ENCODE results near the gene POM121. TPM values are rescaled to one million over a fixed set of nuclear protein-coding genes. Genes with fewer than 3 reads are reported as not detected.
"Not testable (repeated sequence)": the region's sequence is repeated elsewhere in the genome, so short reads cannot be mapped to it uniquely, and the experiment has no call there.

The POM121 gene
- total and polyA plus RNA-seq, 10 donors = 8.6 to 47.4 (median 35.7) TPM

DNA sequence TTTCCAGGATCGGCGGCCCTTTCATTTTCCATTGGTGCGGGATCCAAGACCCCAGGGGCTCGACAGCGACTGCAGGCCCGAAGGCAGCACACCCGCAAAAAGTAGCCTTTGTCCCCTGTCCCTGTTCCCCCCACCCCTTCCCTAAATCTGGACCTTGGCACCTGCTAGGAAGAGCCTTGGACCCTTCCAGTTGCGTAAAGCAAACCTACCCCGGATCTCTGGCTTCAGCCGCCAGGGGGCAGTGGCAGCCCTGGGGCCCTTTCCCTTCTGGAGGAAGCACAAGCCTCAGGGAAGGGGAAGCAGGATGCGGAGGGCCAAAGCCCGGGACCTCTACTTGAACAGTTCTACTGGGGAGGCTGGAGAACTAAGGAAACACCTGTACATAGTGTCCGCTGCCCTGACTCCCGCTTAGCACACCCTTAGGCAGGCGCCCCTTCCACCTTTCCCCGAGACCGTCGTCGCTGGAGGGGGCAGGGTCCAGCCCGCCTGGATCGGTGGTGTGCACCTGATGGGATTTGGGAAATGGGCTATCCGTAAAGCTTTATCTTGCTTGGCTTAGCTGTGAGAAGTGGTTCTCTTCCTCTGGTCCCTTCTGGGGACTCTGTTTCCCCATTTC, 21.3 kb downstream of the POM121 start:
- WGBS, 5 donors = 75 to 93% (median 91%) methylated on average over 12 to 22 of the region's 22 CpGs
- H3K4me3 ChIP-seq; intact Hi-C loops (cut with DNase I; ENCODE audit: low total_unique reads); H3K27me3 ChIP-seq (replicated peaks in 1 of 7); H3K27ac ChIP-seq; H3K9me3 ChIP-seq: not testable (repeated sequence)
- Histone ChIP-seq H3K4me1 (peaks cover 0 to 15% (median 0%) of the 10 kb centered on the region in 6 donors), H3K36me3 (peaks cover 0 to 56% (median 19%) of the 10 kb centered on the region in 6 donors)
- TF ChIP-seq, protein P1, sequence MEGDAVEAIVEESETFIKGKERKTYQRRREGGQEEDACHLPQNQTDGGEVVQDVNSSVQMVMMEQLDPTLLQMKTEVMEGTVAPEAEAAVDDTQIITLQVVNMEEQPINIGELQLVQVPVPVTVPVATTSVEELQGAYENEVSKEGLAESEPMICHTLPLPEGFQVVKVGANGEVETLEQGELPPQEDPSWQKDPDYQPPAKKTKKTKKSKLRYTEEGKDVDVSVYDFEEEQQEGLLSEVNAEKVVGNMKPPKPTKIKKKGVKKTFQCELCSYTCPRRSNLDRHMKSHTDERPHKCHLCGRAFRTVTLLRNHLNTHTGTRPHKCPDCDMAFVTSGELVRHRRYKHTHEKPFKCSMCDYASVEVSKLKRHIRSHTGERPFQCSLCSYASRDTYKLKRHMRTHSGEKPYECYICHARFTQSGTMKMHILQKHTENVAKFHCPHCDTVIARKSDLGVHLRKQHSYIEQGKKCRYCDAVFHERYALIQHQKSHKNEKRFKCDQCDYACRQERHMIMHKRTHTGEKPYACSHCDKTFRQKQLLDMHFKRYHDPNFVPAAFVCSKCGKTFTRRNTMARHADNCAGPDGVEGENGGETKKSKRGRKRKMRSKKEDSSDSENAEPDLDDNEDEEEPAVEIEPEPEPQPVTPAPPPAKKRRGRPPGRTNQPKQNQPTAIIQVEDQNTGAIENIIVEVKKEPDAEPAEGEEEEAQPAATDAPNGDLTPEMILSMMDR (IDR thresholded peaks at IDR 0.05 in 8 of 11, conservative IDR thresholded peaks at IDR 0.05 in 3 of 11) = peak in 7 of 11 experiments; percentile 10 to 43 (median 31)
- peak; percentile 69 for DNase-seq

GRCh38 chr7:72948714-72949113, 23.8 kb downstream of the POM121 start:
- H3K27me3 ChIP-seq (replicated peaks in 1 of 7); H3K9me3 ChIP-seq; intact Hi-C loops (cut with DNase I; ENCODE audit: low total_unique reads); H3K4me3 ChIP-seq; DNase-seq; H3K27ac ChIP-seq: not testable (repeated sequence)
- WGBS, 5 donors = 90 to 98% (median 94%) methylated on average over 9 to 20 of the region's 23 CpGs
- TF ChIP-seq POLR2AphosphoS5 (IDR thresholded peaks at IDR 0.05) = peak in 1 of 3 donors; percentile 12
- Histone ChIP-seq H3K36me3 (peaks cover 0 to 41% (median 16%) of the 10 kb centered on the region in 6 donors), H3K4me1 (peaks cover 0 to 16% (median 0%) of the 10 kb centered on the region in 6 donors)

DNA sequence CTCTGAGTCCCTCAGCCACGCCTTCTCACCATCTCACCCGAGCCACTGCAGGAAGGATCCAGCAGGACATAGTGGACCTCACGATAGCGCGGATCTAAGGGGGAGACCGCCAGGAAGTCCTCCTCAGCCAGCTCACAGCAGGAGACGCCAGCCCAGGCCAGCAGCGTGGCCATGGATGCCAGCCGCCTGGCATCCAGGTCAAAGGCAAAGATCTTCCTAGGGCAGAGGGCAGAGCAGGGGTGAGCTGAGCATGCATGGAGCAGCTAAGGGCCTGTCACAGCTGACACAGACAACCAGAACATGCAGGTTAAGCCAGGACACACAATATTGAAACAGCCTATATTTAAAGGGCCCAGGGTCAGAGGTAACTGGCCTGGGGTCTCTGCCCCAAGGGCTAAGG, 24.4 kb downstream of the POM121 start:
- H3K27ac ChIP-seq; H3K9me3 ChIP-seq; H3K27me3 ChIP-seq (replicated peaks in 1 of 7); DNase-seq; intact Hi-C loops (cut with DNase I; ENCODE audit: low total_unique reads); H3K4me3 ChIP-seq: not testable (repeated sequence)
- WGBS, 5 donors = 72 to 94% (median 86%) methylated on average over 9 of the region's 9 CpGs; no CpG with 5 or more reads in 1 of the 5 donors
- H3K36me3 ChIP-seq = peaks cover 0 to 37% (median 16%) of the 10 kb centered on the region in 6 donors
- peaks cover 0 to 16% (median 0%) of the 10 kb centered on the region in 6 donors for H3K4me1 ChIP-seq

DNA sequence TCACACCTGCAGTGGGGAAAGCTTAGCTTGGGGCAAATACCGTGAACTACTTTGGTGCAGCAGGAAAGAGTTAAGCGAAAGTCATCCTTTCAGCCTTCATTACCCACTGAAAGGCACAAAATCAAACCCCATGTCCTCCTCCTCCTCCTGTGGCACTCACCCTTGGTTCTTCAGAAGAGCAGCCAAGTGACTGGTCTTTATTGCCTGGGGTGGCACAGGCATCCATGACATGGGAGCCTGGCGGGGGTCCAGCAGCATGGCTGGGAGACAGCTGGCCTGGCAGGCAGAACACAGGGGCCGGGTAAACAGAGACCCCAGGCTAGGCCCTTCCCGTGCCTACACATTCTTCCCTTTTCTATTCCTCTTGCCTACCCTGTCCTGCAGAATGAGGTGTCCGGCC, 24.8 kb downstream of the POM121 start:
- WGBS, 5 donors = 82 to 98% (median 93%) methylated on average over 2 to 4 of the region's 6 CpGs
- intact Hi-C loops (cut with DNase I; ENCODE audit: low total_unique reads) = not testable (repeated sequence)

GRCh38 chr7:72950432-72950831, 25.5 kb downstream of the POM121 start:
- H3K27ac ChIP-seq; intact Hi-C loops (cut with DNase I; ENCODE audit: low total_unique reads); DNase-seq; H3K27me3 ChIP-seq (replicated peaks in 1 of 7); H3K9me3 ChIP-seq; H3K4me3 ChIP-seq: not testable (repeated sequence)
- peaks cover 0 to 34% (median 16%) of the 10 kb centered on the region in 6 donors for H3K36me3 ChIP-seq
- 78% methylated on average over 4 of the region's 6 CpGs; no CpG with 5 or more reads in 4 of the 5 donors for WGBS, 5 donors
- peaks cover 0 to 13% (median 0%) of the 10 kb centered on the region in 6 donors for H3K4me1 ChIP-seq

More for the DNA sequence above, 24.8 kb downstream of the POM121 start:
- peaks cover 0 to 14% (median 0%) of the 10 kb centered on the region in 6 donors for H3K4me1 ChIP-seq
- not testable (repeated sequence) for H3K9me3 ChIP-seq; DNase-seq; H3K4me3 ChIP-seq; H3K27ac ChIP-seq; H3K27me3 ChIP-seq (replicated peaks in 1 of 7)
- peaks cover 0 to 37% (median 16%) of the 10 kb centered on the region in 6 donors for H3K36me3 ChIP-seq

DNA sequence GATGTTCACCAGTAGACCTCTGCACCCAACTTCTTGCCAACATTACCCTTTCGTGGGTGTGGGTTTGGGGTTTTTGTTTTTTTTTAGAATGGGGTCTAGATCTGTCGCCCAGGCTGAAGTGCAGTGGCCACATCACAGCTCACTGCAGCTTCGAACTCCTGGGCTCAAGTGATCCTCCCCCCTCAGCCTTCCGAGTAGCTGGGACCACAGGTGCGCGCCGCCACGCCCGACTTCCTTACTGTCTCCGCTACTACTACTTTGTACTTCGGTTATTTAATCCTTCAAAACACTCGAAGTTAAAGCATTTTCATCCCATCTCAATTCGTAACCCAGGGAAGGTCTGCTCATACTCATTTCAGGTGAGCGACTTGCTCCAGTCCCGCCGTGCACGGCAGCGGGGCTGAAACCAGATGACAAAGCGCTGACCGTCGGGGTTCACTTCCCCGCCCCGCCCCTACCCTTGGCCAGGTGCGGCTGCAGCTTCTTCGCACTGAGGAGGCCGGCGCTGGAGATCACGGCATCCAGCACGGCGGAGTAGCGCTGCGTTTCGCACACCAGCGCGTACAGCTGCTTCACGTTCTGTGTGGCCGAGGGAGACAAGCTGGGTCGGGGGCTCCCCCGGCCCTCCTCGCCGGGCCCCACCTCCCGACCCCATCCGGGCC, 29.1 kb downstream of the POM121 start:
- Histone ChIP-seq H3K27ac (peak overlapping the region in 2 of 8 donors; percentile 49 to 53), H3K4me3 (peak overlapping the region in 7 of 8 donors; percentile 32 to 62 (median 42))
- H3K4me1 ChIP-seq; intact Hi-C loops (cut with DNase I; ENCODE audit: low total_unique reads); H3K27me3 ChIP-seq (replicated peaks in 1 of 7); H3K9me3 ChIP-seq; H3K36me3 ChIP-seq; DNase-seq: not testable (repeated sequence)
- WGBS, 5 donors = 0 to 8% (median 0%) methylated on average over 1 to 4 of the region's 43 CpGs; no CpG with 5 or more reads in 2 of the 5 donors

GRCh38 chr7:72954563-72955198, 29.8 kb downstream of the POM121 start:
- H3K9me3 ChIP-seq; H3K27me3 ChIP-seq (replicated peaks in 1 of 7); H3K4me1 ChIP-seq; intact Hi-C loops (cut with DNase I; ENCODE audit: low total_unique reads); H3K36me3 ChIP-seq: not testable (repeated sequence)
- Histone ChIP-seq H3K4me3 (peak overlapping the region in 7 of 8 donors; percentile 32 to 62 (median 42)), H3K27ac (peak overlapping the region in 2 of 8 donors; percentile 49 to 53)
- WGBS, 5 donors = 0 to 62% (median 1%) methylated on average over 3 to 12 of the region's 45 CpGs
- peak; percentile 84 for DNase-seq

DNA sequence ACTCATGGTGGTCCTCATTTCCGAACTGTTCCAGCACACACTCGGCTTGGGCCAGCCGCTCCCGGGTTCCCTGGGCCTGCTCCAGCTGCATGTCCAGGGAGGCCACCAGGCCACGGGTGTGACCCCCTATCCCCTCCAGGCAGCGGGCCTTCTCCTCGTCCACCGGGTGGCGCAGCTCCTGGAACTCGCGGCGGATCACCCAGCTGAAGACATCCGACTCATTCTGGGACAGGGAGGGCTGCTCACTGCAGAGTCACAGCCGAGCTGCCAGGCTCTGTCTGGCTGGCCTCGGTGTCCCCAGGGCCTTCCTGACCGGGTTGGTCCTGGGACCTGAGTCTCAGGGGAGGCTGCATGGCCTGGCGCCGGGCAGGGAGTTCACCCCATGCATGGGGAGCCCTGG, 35.1 kb downstream of the POM121 start:
- H3K9me3 ChIP-seq; DNase-seq; H3K36me3 ChIP-seq; H3K27me3 ChIP-seq (replicated peaks in 1 of 7); H3K4me3 ChIP-seq; H3K27ac ChIP-seq; H3K4me1 ChIP-seq; intact Hi-C loops (cut with DNase I; ENCODE audit: low total_unique reads): not testable (repeated sequence)
- WGBS, 5 donors = 65 to 88% (median 86%) methylated on average over 2 to 4 of the region's 18 CpGs; no CpG with 5 or more reads in 1 of the 5 donors

DNA sequence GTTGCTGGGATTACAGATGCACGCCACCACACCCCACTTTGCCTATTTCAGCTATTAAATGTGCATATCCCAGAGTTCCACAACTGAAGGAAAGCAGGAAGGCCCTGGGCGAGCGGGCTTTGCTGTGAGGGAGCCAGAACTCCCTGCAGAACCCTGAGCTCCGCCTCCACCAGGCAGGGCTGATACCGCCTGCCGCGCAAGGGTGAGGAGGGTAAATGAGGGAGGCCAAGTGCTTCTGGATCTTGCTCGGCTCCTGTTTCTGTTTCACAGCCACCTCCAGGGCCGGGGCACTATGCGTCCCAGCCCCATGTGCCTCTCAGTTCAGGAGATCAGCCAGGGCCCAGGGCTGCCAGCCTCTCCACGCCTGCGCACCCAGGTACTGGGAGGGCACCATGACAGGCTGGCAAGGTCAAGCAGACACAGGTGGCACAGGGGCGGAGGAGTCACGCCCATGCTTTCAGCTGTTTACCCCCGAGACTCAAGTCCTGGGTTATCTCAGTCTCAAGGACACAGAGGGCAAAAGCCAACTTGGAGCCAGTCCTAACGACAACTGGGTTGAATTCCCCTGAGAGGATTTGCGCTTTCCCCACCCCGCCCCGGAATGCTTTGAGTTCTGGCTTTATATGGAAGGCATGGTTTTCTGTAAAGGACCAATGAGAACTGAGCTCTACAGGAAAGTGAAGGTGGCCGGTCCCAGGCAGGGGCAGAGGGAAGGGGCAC, 35.9 kb downstream of the POM121 start:
- H3K4me1 ChIP-seq; DNase-seq; H3K9me3 ChIP-seq; intact Hi-C loops (cut with DNase I; ENCODE audit: low total_unique reads); H3K27ac ChIP-seq; H3K4me3 ChIP-seq; H3K36me3 ChIP-seq; H3K27me3 ChIP-seq (replicated peaks in 1 of 7): not testable (repeated sequence)
- WGBS, 5 donors = no CpG with 5 or more reads among the region's 20 CpGs
